Mesenchymal stem cell (in vitro differentiated cells and primary cell): ENCODE measurements around the gene ALOXE3.

Source experiments
- DNase-seq: peaks from one replicate; pipeline ENCODE4 v3.0.0-alpha.2; 2013
- H2AFZ ChIP-seq: one replicate; pipeline ENCODE4 v1.6.1; 2013; ENCODE audit warnings: low read depth, mild to moderate bottlenecking, control low read depth, inconsistent platforms, low read length, moderate library complexity
- H2AK5ac ChIP-seq: 2 replicates; pipeline ENCODE4 v1.6.1; 2013; ENCODE audit warnings: low read length, moderate library complexity, mild to moderate bottlenecking, inconsistent platforms; ENCODE audit not compliant: severe bottlenecking
- H2BK120ac ChIP-seq: one replicate; pipeline ENCODE4 v1.6.1; 2013; ENCODE audit warnings: low read depth, mild to moderate bottlenecking, inconsistent platforms, low read length, moderate library complexity
- H2BK12ac ChIP-seq, 2 experiments: one replicate each; pipeline ENCODE4 v1.6.1; 2013; ENCODE audit warnings: inconsistent platforms in 2 of 2, low read length in 2 of 2, mild to moderate bottlenecking in 2 of 2, moderate library complexity in 2 of 2, control low read depth in 1 of 2
- H2BK15ac ChIP-seq: one replicate; pipeline ENCODE4 v1.6.1; 2013; ENCODE audit warnings: mild to moderate bottlenecking, low read depth, inconsistent platforms; ENCODE audit not compliant: poor library complexity, severe bottlenecking
- H2BK5ac ChIP-seq: 2 replicates; pipeline ENCODE4 v1.6.1; 2013; ENCODE audit warnings: low read depth, mild to moderate bottlenecking, low read length, control low read depth, inconsistent platforms; ENCODE audit not compliant: poor library complexity, severe bottlenecking
- H3K14ac ChIP-seq, 2 experiments: one replicate each; pipeline ENCODE4 v1.6.1; 2013; ENCODE audit warnings: inconsistent platforms in 2 of 2, low read length in 2 of 2, control low read depth in 1 of 2, mild to moderate bottlenecking in 1 of 2, moderate library complexity in 1 of 2
- H3K18ac ChIP-seq, 2 experiments: one replicate each; pipeline ENCODE4 v1.6.1; 2013; ENCODE audit warnings: inconsistent platforms in 2 of 2, low read length in 2 of 2, control low read depth in 1 of 2, low read depth in 1 of 2, mild to moderate bottlenecking in 1 of 2
- H3K23ac ChIP-seq, 2 experiments: one replicate each; pipeline ENCODE4 v1.6.1; 2013; ENCODE audit warnings: inconsistent platforms in 2 of 2, low read length in 2 of 2, mild to moderate bottlenecking in 2 of 2, moderate library complexity in 2 of 2, control low read depth in 1 of 2
- H3K27ac ChIP-seq: 2 replicates; pipeline ENCODE4 v1.5.1; 2013; ENCODE audit warnings: mild to moderate bottlenecking, moderate library complexity, low read length, control low read depth, inconsistent platforms; ENCODE audit not compliant: poor library complexity, severe bottlenecking
- H3K27me3 ChIP-seq, 2 experiments: 2 replicates each; pipeline versions ENCODE4 v1.6.1 to v1.7.0; 2013; ENCODE audit warnings: low read length in 2 of 2, mild to moderate bottlenecking in 2 of 2, moderate library complexity in 2 of 2, control low read depth in 1 of 2, inconsistent platforms in 1 of 2; ENCODE audit not compliant: control insufficient read depth in 1 of 2, insufficient read depth in 1 of 2
- H3K36me3 ChIP-seq, 2 experiments: 2 replicates each; pipeline versions ENCODE4 v1.6.1 to v1.7.0; 2013; ENCODE audit warnings: low read length in 2 of 2, control low read depth in 1 of 2, inconsistent platforms in 1 of 2, low read depth in 1 of 2, mild to moderate bottlenecking in 1 of 2; ENCODE audit not compliant: insufficient read depth in 2 of 2, control insufficient read depth in 1 of 2
- H3K4ac ChIP-seq, 2 experiments: one replicate each; pipeline ENCODE4 v1.6.1; 2013; ENCODE audit warnings: inconsistent platforms in 2 of 2, low read length in 2 of 2, mild to moderate bottlenecking in 2 of 2, moderate library complexity in 2 of 2, control low read depth in 1 of 2, low read depth in 1 of 2
- H3K4me1 ChIP-seq: 2 replicates; pipeline ENCODE4 v1.6.1; 2013; ENCODE audit warnings: low read depth, low read length, control low read depth; ENCODE audit not compliant: control insufficient read depth, insufficient read depth
- H3K4me2 ChIP-seq: 2 replicates; pipeline ENCODE4 v1.6.1; 2013; ENCODE audit warnings: low read length, mild to moderate bottlenecking, inconsistent platforms; ENCODE audit not compliant: poor library complexity, severe bottlenecking
- H3K4me3 ChIP-seq, 2 experiments: 2 replicates each; pipeline versions ENCODE4 v1.5.1 to v1.7.0; 2013; ENCODE audit warnings: low read length in 2 of 2, mild to moderate bottlenecking in 2 of 2, control low read depth in 1 of 2, low read depth in 1 of 2; ENCODE audit not compliant: insufficient read depth in 1 of 2
- H3K79me1 ChIP-seq: replicated peaks from 2 replicates; pipeline ENCODE4 v1.6.1; 2013; ENCODE audit warnings: mild to moderate bottlenecking, control low read depth, low read length, inconsistent platforms; ENCODE audit not compliant: poor library complexity, severe bottlenecking
- H3K9ac ChIP-seq: 2 replicates; pipeline ENCODE4 v1.7.0; 2013; ENCODE audit warnings: mild to moderate bottlenecking, low read length, moderate library complexity
- H3K9me3 ChIP-seq: 2 replicates; pipeline ENCODE4 v1.7.0; 2013; ENCODE audit warnings: mild to moderate bottlenecking, low read length; ENCODE audit not compliant: control insufficient read depth
- H4K8ac ChIP-seq: one replicate; pipeline ENCODE4 v1.6.1; 2013; ENCODE audit warnings: inconsistent platforms, mild to moderate bottlenecking, low read length, moderate library complexity
- H4K91ac ChIP-seq: one replicate; pipeline ENCODE4 v1.6.1; 2013; ENCODE audit warnings: mild to moderate bottlenecking, low read length, inconsistent platforms
- WGBS: methylation state at CpG from one replicate; pipeline ENCODE4 v1.1.7; 2013; ENCODE audit warnings: mixed read lengths; 5-methylcytosine and 5-hydroxymethylcytosine counted together

ALOXE3 gene

DNA sequence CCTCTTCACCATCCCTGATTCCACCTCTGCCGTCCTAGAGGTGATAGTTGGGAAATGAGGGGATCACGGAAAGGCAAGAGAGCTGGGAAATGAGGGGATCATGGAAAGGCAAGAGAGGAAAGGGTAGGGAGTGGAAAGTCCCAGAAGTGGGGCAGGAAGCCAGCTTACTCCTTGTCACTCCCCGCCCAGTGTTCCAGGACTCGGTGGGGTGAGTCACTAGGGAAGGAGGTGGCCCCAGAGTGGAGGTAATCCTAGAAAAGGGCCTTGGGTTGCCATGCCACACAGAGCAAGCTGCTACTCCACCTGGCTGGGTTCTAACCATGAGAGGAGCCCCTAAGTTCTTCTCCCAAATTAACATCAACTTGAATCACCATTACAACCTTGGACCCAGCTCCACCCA, 14.8 kb downstream of the ALOXE3 start:
- Histone ChIP-seq H3K23ac (no peak overlapping the region), H2AK5ac (no peak overlapping the region), H3K9ac (no peak overlapping the region), H3K4me1 (peaks cover 2% of the 10 kb centered on the region), H2BK15ac (no peak overlapping the region), H3K14ac (no peak overlapping the region), H2BK120ac (no peak overlapping the region), H2BK5ac (no peak overlapping the region), H3K4ac (no peak overlapping the region), H3K27me3 (peaks cover 6 to 34% of the 10 kb centered on the region in 2 experiments), H4K8ac (no peak overlapping the region), H3K79me1 (no peaks in the 10 kb centered on the region), H2AFZ (no peak overlapping the region), H2BK12ac (no peak overlapping the region), H3K36me3 (no peaks in the 10 kb centered on the region), H3K27ac (no peak overlapping the region), H3K18ac (no peak overlapping the region), H3K4me2 (no peak overlapping the region), H3K4me3 (no peak overlapping the region), H4K91ac (no peak overlapping the region), H3K9me3 (no peaks in the 10 kb centered on the region)
- no peak for DNase-seq
- WGBS = 85% methylated on average over 4 of the region's 4 CpGs

DNA sequence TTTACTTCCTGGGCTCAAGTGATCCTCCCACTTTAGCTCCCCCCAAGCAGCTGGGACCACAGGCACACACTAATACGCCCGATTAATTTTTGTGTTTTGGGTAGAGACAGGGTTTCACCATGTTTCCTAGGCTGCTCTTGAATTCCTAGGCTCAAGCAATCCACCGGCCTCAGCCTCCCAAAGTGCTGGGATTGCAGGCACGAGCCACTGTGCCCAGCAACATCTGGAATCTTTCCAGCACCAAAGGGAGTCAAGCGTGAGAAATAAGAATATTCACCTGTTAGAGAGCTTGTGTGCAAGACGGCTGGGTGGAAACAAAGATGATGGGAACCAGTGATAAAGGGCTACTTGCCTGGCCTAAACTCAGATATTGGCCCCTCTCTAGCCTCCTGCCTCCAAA, 16.6 kb downstream of the ALOXE3 start:
- H3K4me1 ChIP-seq = no peaks in the 10 kb centered on the region
- no peaks in the 10 kb centered on the region for H3K36me3 ChIP-seq
- H3K4me3 ChIP-seq = no peak overlapping the region
- H3K27ac ChIP-seq = no peak overlapping the region
- DNase-seq = no peak
- no peak overlapping the region for H2AK5ac ChIP-seq
- H4K8ac ChIP-seq = no peak overlapping the region
- no peak overlapping the region for H3K23ac ChIP-seq
- H2BK12ac ChIP-seq = no peak overlapping the region
- no peak overlapping the region for H2AFZ ChIP-seq
- no peak overlapping the region for H2BK15ac ChIP-seq
- peaks cover 7 to 30% of the 10 kb centered on the region in 2 experiments for H3K27me3 ChIP-seq
- no peak overlapping the region for H2BK5ac ChIP-seq
- H2BK120ac ChIP-seq = no peak overlapping the region
- H3K14ac ChIP-seq = no peak overlapping the region
- H3K4me2 ChIP-seq = no peak overlapping the region
- H3K4ac ChIP-seq = no peak overlapping the region
- 69% methylated on average over 6 of the region's 6 CpGs for WGBS
- no peak overlapping the region for H4K91ac ChIP-seq
- no peak overlapping the region for H3K9ac ChIP-seq
- no peaks in the 10 kb centered on the region for H3K79me1 ChIP-seq
- H3K9me3 ChIP-seq = no peaks in the 10 kb centered on the region
- no peak overlapping the region for H3K18ac ChIP-seq

DNA sequence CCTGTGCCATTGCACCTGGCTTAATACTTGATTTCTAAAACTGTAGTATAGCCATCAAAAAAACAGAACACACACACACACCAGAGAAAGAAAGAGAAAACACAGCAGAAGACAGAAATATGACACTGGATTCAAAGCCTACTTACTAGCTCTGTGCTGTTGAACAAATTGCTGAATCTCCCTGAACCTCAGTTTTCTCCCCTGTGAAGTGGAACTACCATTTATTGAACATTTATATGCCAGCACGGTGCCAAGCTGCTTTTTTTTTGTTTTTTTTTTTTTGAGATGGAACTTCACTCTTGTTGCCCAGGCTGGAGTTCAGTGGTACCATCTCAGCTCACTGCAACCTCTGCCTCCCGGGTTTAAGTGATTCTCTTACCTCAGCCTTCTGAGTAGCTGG, 17.6 kb downstream of the ALOXE3 start:
- Histone ChIP-seq H4K8ac (no peak overlapping the region), H3K79me1 (no peaks in the 10 kb centered on the region), H2BK120ac (no peak overlapping the region), H2AK5ac (no peak overlapping the region), H3K36me3 (no peaks in the 10 kb centered on the region), H3K4me1 (no peaks in the 10 kb centered on the region), H3K4me2 (no peak overlapping the region), H2AFZ (no peak overlapping the region), H2BK15ac (no peak overlapping the region), H3K14ac (no peak overlapping the region), H3K27me3 (peaks cover 17 to 34% of the 10 kb centered on the region in 2 experiments), H3K9ac (no peak overlapping the region), H3K27ac (no peak overlapping the region), H3K18ac (no peak overlapping the region), H3K23ac (peak overlapping the region in 1 of 2 experiments; percentile 5), H2BK12ac (no peak overlapping the region), H3K9me3 (no peaks in the 10 kb centered on the region), H2BK5ac (no peak overlapping the region), H3K4me3 (no peak overlapping the region), H3K4ac (no peak overlapping the region), H4K91ac (no peak overlapping the region)
- no peak for DNase-seq
- 100% methylated on average over 2 of the region's 2 CpGs for WGBS

DNA sequence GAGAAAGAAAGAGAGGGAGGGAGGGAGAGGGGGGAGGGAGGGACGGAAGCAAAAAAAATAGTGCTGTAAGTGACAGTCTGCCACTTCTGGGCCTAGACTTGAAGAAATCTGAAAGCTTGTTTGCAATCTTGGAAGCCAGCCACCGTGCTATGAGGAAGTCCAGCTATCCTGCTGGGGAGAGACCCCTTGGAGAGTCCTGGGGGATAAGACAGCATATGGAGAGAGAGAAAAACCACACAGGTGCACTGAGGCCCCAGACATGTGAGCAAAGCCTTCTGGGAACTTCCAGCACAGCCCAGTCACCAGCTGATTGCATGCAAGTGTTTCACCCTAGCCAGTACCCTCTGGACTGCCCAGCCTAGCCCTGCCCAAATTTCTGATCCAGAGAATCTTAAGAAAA, 18.2 kb downstream of the ALOXE3 start:
- no peak overlapping the region for H2BK15ac ChIP-seq
- no peak overlapping the region for H3K23ac ChIP-seq
- no peak overlapping the region for H2BK12ac ChIP-seq
- no peak overlapping the region for H3K4me3 ChIP-seq
- no peak for DNase-seq
- H3K9me3 ChIP-seq = no peaks in the 10 kb centered on the region
- no peak overlapping the region for H3K9ac ChIP-seq
- no peak overlapping the region for H2AFZ ChIP-seq
- H3K36me3 ChIP-seq = no peaks in the 10 kb centered on the region
- H3K4ac ChIP-seq = no peak overlapping the region
- H3K18ac ChIP-seq = no peak overlapping the region
- H2BK120ac ChIP-seq = no peak overlapping the region
- H3K27ac ChIP-seq = no peak overlapping the region
- no peak overlapping the region for H2AK5ac ChIP-seq
- H3K27me3 ChIP-seq = peaks cover 24 to 33% of the 10 kb centered on the region in 2 experiments
- H3K4me2 ChIP-seq = no peak overlapping the region
- no peak overlapping the region for H3K14ac ChIP-seq
- H2BK5ac ChIP-seq = no peak overlapping the region
- 82% methylated on average over 2 of the region's 2 CpGs for WGBS
- H3K4me1 ChIP-seq = no peaks in the 10 kb centered on the region
- H4K8ac ChIP-seq = no peak overlapping the region
- H4K91ac ChIP-seq = no peak overlapping the region
- H3K79me1 ChIP-seq = no peaks in the 10 kb centered on the region
